ENCODE data around the gene IGHMBP2.

Gene IGHMBP2

DNA sequence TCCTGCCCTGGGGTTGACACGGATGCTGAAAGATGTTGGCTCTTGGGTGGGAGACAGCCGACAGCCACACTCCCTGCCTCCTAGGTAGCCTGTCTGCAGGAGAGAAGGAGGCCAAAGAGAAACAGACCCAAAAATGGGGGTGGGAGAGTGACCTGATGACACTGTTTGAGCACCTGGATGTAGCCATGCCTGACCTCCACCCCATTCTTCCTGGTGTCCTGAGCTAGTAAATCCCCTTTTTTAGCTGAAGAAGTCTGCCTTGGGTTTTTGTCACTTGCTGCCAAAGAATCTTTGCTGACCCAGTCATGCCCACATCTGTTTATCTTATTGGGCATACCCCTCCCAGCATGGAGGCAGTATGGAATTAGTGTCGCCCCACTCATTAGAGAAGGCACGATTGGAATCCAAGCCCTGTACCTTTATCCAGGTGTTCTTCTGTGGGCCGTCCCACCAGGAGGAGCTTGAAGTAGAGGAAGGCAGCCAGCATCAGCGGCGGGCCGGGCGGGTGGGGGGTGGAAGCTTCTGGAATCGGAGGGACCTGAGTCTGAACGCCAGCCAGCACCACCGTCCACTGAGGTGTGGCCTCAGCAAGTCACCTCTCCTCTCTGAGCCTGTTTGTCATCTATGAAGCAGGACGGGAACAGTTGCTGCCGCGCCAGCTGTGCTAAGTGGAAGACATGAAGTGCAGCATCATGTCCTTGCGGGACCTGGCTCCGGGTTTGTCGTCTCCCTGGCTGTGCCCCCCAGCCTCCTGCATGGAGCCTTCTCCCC, 37.8 kb downstream of the IGHMBP2 start:
- DNase-seq, result no peak

DNA sequence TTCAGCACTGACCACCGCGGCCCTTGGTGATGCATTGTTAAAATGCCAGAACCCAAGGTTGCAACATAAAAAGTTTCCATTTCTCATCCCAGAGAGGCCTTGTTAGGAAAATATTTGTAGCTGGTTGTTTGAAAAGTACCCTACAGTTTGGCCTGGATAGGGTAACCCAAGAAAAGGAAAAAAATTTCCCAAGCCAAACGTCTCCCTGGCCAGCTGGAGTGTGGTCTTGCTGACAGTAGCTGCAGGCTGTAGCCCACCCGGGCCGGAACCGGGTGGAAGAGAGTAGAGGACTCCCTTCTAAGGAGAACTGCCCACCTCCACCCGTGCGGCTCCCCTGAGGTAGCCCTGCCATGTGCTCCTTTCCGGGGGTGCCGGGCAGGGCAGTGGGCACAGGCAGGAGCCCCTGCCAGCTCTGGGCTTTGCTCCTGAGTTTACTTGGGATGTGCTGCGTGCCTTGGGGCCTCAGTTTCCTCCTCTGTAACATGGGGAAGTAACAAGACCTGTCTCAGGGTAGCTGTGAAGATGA, 38.5 kb downstream of the IGHMBP2 start:
- DNase-seq, result no peak

DNA sequence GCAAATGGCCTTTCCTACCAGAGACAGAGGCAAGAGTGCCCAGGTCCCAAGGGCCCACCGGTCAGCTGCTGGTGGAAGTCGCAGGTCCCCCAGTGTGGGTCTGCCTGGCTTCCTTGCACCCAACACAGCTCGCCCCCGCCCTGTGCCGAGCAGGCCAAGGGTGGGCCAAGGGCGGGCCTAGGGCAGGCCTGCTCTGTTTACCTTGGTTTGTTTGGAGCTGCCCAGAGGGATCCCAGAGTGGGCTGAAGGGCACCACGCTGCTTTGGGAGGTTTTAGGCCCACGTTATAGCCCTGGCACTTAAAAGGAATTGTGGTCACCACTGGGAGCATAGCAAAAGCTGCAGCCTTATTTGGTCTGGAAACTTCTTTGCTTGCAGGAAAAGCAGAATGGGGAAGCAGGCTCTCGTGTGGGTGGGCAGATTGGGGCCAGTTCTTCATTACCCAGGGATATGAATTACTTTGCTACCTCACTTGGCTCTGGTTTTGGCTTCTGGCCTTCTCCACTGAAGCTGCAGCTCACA, 39.1 kb downstream of the IGHMBP2 start:
- no peak for DNase-seq

DNA sequence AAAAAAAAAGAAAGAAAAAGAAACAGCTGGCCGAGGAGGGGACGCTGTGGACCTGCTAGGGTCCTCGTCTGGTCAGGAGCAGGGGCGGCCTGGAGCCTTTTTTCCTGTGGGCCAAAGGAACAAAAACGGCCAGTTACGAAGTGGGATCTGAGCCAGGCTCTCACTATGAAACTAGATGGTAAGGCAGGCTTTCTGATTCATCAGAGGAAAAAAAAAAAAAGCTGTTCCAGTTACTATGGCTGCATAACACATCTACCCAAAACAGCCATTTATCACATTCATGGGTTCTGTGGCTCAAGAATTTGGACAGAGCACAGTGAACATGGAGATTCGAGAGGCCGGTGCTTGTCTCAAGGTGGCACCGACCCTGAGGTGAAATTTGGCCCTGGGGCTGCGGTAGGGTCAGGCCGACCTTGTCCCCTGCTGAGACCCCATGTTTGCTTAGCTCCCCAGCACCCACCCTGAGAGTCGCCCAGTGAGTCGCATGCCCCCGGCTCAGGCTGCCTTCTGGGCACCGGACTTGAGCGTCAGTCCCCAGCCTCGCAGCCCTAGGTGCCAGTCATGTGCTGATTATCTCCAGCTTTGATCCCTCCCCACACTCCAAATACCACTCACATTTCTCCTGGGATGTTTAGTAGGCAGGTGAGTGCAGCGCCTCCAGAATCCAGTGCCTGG, 42.9 kb downstream of the IGHMBP2 start:
- no peak for DNase-seq

DNA sequence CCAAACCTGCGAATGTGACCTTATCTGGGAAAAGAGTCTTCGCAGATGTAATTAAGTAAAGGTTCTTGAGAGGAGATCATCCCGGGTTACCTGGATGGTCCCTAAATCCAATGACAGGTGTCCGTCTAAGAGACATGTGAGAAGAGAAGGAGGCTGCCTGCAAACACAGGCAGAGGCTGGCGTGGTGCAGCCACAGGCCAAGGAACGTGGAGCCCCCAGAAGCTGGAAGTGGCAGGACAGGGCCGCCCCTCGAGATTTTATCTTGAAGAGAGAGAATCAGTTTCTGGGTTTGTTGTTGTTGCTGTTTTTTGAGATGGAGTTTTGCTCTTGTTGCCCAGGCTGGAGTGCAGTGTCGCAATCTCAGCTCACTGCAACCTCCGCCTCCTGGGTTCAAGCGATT, 43.5 kb downstream of the IGHMBP2 start:
- DNase-seq, result no peak

DNA sequence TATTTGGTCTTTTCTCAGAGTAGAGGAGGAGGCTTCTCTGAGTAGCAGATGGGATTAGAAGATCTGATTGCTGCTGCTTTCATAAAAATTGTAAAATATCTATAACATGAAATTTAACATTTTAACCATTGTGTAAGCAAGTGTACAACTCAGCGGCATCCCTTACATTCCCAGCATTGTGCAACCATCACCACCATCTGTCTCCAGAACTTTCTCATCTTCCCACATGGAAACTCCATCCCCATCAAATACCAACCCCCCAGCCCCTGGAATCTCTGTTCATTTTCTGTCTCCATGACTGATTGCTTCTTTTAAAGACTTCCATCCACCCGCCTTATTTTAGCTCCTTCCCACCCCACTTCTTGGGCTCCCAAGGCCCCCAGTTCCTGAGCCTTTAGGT, 44.8 kb downstream of the IGHMBP2 start:
- DNase-seq, result no peak

DNA sequence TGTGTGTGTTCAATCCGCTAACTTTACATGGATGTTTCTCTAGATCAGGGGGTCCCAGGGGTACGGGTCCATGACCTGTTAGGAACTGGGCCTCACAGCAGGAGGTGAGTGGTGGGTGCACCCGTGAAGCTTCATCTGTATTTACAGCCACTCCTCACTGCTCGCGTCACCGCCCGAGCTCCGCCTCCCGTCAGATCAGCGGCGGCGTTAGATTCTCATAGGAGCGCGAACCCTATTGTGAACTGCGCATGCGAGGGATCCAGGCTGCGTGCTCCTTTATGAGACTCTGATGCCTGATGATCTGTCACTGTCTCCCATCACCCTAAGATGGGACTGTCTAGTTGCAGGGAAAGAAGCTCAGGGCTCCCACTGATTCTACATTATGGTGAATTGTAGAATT, 45.2 kb downstream of the IGHMBP2 start:
- no peak for DNase-seq

DNA sequence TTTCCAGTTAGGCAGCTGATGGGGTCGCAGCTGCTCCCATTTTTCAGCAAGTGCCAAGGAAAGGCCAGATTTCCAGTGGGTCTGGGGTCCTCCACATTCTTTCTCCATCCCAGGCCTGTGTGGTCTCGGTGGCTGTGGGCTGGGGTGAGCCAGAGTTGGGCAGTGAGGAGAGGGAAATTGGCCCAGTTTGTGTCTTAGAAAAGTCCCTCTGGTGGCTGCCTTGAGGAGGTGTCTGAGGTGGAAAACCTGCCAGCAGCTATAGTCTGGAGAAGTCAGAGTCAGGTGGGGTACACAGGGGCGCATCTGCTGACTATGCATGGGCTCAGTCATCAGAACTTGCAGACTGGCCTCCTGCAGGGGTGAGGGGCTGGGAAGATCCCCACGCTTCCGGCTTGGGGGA, 46.6 kb downstream of the IGHMBP2 start:
- DNase-seq, result no peak

DNA sequence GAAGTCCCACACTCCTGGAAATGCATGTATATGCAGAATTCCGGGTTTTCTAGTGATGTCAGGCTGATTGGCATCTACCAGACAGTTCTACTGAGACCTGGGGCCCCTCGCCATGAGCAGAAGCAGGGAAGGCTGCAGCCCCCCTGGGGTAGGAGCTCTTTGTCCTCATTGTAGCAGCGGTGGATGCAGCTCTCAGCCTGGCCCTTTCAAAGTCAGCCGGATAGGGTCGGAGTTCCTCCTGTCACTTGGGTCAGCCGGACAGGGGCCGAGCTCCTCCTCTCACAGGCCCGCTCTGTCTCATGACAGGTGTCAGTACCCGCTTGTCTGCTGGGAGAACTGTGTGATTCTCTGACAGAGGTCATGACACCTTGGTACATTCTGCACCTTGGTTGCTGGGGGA, 47.1 kb downstream of the IGHMBP2 start:
- DNase-seq, result no peak

DNA sequence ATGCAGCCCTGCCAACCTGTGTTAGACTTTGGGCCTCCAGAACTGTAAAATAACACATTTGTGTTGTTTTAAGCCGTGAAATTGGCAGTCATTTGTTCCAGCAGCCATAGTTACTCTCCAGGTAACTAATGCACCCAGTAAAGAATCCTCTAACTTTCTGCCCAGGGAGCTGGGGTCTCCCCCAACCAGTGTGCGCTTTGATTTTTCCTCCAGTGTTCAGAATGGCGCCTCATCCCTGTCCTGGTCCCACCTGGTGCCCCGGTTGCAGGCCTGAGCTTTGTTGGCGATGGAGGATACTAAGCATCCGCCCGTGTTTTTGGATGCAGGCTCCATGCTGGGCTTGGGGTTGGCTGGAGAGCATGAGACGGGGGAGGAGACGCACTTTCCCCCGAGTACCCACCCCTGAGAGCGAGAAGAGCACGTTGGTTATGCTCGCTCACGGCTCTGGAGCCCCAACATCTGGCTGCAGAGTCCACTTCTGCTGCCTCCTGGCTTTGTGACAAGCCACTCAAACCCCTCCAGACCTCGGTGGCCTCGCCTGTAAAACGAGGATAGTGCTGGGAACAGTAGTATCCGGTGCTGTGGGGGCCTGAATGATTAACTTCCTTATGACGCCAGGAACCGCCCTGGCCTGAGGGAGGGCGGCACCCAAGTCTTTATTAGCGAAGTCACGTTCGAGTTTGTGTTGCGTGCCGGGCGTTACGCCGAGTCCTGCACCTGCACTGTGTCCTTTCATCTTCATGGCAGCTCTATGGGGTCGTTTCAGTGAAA, 51.3 kb downstream of the IGHMBP2 start:
- DNase-seq, result no peak

DNA sequence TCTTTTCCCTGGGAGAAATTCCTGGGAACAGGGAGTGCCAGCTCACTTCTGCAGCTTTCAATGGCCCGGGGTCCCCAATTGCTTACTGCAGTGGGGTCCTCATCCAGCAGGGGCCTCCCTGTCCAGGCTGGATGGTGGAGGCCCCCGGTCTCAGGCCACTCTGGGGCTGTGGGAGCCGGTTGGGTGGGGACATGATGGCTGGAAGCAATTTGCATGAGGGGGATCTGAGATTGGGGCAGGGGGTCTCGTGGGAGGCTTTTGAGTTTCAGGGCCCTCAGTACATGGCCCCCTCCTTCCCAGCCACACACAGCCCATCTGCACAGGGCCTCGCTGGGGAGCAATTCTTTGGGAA, 51.9 kb downstream of the IGHMBP2 start:
- no peak for DNase-seq

DNA sequence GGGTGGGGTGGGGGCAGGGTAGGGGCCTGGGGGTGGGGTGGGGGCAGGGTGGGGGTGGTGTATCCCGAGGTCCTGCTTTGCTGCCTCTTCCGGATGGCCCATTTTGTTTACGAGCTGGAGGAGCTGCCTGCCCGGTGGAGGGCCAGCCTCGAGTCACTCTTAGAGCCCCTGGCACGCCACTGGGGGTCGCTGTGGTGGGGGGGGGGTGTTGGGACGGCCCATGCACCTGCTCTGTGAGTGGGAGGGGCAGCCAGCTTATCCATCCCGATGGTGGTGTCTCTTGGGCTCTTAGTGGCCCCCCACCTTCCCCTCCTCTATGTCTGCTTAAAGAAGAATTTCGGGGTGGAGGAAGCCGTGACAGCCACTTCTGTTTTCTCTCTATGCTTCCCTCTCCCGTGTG, 52.5 kb downstream of the IGHMBP2 start:
- peak; percentile 16 for DNase-seq

DNA sequence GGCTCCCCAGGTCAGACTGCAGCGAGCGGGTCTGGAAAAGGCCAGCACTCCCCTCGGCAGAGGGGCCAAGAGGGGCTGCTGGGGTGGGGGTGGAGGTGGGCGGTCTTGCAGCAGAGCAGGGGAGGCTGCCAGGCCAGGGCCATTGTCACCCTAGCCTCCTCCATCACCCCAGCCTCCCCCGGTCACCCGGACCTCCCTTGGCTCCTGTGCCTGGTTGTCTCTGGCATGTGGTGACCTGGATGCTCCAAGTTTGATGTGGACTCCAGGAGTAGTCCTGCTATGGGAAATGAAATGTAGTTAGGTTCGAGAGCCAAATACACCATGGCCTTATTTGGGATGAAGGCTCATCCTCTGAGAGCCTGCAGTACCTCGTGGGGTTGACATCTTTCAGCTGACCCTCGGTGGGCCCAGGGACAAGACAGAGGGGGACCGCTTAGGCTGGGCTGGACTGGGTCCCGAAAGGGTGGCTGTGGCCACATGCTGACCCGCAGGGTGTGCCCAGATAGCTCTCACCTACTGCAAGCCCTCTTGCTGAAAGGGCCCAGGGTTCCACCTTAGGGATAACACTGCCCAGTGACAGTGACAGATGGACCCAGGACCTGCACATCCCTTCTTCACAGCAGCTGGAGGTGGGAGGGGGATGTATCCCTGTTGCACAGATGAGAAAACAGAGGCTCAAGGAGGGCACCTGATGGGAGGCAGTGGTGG, 53.0 kb downstream of the IGHMBP2 start:
- DNase-seq, result no peak

DNA sequence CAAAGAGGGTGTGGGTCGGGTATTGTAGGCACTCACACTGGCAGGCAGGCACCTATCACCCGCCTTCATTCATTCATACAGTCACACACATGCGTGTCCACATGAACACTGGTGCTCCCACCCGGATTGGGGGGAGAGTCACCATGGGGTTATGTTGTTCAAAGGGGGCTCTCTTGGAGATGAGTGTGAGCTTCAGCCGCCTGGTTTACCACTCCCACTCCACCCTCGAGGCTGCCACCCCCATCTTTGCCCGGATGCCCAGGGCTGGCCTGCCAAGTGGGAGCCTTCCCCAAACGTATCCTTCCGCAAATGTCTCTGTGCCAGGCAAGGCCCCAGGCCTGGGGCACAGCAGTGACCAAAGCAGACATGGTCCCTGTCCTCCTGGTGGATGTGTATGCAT, 54.5 kb downstream of the IGHMBP2 start:
- no peak for DNase-seq

DNA sequence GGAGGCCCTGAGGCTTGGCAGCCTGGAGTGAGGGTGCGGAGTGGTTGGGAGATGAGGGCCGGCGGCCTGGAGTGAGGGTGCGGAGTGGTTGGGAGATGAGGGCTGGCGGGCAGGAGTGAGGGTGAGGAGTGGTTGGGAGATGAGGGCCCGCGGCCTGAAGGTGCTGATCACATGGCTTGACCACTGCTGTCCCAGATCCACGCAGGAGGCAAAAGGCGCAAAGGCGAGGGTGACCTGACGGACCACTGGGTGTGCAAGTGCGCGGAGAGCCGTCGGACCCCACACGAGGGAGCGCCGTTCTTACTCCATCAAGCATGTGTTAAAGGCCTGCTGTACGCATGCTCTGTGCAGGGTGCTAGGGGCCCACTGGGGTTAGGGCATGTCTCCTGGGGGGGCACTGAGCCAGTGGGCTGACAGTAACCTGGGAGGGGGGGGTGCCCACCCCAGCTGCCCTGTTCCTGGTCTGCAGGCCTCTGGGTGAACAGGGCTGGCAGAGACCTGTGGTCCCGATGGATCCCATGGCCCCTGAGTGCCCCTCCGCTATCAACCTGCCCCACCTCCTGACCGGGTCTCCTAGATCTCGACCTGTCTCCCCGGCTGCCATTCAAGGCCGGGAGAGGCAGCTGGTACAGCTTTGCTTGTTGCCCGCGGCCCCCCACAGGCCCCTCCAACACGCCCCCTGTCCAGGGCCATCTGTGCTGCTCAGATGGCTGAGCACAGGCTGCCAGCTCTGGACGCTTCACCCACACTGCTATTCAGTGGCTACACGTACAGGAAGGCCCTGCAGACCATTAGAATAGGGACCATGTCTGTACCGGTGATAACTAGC, 56.0 kb downstream of the IGHMBP2 start:
- DNase-seq, result no peak

DNA sequence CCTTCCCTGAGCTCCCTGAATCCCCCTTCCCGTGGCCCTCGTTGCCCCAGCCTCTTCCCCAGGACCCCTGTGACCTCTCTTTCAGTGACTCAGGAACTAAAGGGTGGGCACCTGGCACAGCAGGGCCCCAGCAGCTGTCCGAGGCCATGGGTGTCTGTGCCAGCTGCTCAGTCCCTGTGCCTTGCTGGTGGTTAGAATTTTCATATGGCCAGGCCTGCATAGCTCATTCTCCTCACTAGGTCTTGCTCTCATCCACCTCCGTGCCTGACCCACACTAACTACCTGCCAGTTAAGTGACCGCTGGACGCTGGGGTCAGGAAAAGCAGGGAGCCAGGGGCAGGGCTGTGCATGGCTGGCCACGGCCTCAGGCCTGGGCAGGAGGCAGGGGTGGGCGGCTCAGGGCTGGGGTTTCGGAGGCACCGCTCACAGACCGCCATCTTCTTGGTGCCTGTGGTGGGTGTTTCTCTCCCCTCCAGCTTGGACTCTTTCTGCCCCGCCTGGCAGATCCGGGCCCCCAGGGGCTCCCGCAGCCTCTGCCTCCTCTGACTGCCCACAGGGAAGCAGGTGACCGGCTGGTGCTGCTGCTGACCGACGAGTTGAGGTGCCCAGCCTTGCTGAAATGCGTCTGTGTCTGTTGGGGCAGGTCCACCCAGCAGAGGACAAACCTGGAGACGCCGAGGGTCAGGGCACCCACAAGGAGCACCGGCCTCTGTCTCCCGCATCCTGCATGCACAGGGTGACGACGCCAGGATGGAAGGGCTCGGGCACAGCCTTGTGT, 56.8 kb downstream of the IGHMBP2 start:
- no peak for DNase-seq

DNA sequence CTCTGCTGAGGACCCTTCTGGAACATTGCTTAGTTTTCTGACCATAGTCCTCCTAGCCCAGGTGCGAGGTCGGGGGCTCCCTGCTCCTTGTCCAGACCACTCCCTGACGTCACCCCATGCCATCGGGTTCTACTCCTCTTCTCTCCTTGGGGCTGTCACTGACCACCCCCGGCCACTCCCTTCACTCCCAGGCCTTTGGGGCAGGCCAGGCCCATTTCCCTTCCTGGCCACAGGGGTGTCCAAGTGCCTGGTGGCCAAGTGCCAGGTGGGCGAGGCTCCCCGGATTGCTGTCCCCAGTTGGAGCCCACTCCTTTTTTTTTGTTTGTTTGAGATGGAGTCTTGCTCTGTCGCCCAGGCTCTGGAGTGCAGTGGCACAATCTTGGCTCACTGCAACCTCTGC, 57.6 kb downstream of the IGHMBP2 start:
- DNase-seq, result no peak

DNA sequence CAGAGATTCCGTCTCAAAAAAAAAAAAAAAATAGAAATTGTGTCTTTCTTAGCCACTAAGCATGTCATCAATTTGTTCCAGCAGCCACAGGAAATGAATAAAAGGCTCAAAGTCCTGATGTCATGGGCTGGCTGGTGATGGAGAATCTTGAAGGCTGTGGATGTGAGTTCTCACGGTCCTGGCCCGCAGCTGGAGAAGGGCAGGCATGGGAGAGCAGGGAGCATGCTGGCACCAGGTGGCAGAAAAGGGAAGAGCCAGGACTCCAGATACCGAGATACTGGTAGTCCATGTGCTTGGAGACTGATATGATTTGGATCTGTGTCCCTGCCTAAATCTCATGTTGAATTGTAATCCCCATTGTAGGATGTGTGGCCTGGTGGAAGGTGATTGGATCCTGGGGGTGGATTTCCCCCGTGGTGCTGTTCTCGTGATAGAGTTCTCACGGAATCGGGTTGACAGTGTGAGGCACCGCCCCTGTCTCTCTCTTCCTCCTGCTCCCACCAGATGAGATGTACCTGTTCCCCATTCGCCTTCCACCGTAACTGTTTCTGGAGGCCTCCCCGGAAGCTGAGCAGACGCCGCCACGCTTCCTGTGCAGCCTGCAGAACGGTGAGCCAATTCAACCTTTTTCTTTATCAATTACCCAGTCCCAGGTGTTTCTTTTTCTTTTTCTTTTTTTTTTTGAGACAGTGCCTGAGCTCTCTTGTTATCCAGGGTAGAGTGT, 59.0 kb downstream of the IGHMBP2 start:
- peak; percentile 11 for DNase-seq

DNA sequence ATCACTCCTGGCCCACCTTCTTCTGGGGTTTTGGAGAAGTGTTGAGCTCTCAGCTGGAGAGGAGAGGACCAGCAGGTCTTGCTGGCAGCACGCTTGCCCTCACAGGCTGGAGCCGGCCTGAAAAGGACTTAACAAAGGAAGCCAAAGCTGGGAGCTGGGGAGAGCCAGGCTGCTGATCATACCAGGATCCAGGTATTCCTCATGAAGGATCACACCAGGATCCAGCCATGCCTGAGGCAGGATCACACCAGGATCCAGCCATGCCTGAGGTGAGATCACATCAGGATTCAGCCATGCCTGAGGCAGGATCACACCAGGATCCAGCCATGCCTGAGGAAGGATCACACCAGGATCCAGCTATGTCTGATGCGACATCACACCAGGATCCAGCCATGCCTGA, 60.1 kb downstream of the IGHMBP2 start:
- DNase-seq, result no peak

All from activated gamma-delta T cell treated with Interleukin-2 at 50 U/mL for 16 hours (primary cell).